ENCODE data around the gene GATA2. TPM values are rescaled to one million over a fixed set of nuclear protein-coding genes. Genes with fewer than 3 reads are reported as not detected.

GATA2 gene
- total and polyA plus RNA-seq, 2 experiments from 2014 or later: 0.52 to 0.83 TPM

- Mint-ChIP-seq H3K4me1 (peaks cover 66% of the 10 kb centered on the region), H3K4me3 (peak overlapping the region; percentile 58), H3K27ac (no peak overlapping the region), H3K9me3 (no peaks in the 10 kb centered on the region; the same call in 1 of the 3 replicates), H3K27me3 (ENCODE audit: insufficient read depth, low read depth, poor library complexity) (peaks cover 98% of the 10 kb centered on the region), H3K36me3 (ENCODE audit: low read depth) (no peaks in the 10 kb centered on the region; the same call in 2 of the 3 replicates)
- Histone ChIP-seq H3F3A (replicated peaks; ENCODE audit: low read depth) (peaks cover 21% of the 10 kb centered on the region), H3K4me2 (peak overlapping the region; percentile 90), H3K4me3 (peak overlapping the region; percentile 53; the same call in 1 of the 2 replicates), H3K4me1 (ENCODE audit: insufficient read depth) (peaks cover 51% of the 10 kb centered on the region), H2AFZ (no peak overlapping the region), H4K20me1 (replicated peaks; ENCODE audit: insufficient read depth) (peaks cover 11% of the 10 kb centered on the region), H3K27ac (ENCODE audit: low read depth) (no peak overlapping the region), H3K27me3 (ENCODE audit: insufficient read depth) (peaks cover 100% of the 10 kb centered on the region), H3K9me2 (ENCODE audit: insufficient read depth) (peaks cover 11% of the 10 kb centered on the region), H3K36me3 (ENCODE audit: insufficient read depth) (no peaks in the 10 kb centered on the region), H3K79me2 (replicated peaks; ENCODE audit: insufficient read depth) (no peaks in the 10 kb centered on the region)
- DNase-seq (ENCODE audit: low spot score): no peak
- ATAC-seq: peak; percentile 21
- TF ChIP-seq STAT1 (IDR thresholded peaks at IDR 0.05; ENCODE audit: unreplicated experiment) (no peak), EZH2phosphoT487 (IDR thresholded peaks at IDR 0.05; ENCODE audit: unreplicated experiment) (no peak), POLR2AphosphoS5 (IDR thresholded peaks at IDR 0.05; ENCODE audit: low read depth) (no peak), ZNF331 (CRISPR knock-in tag; IDR thresholded peaks at IDR 0.05; ENCODE audit: low read depth) (no peak), EZH2 (IDR thresholded peaks at IDR 0.05; ENCODE audit: low read depth, unreplicated experiment) (no peak), NANOG (IDR thresholded peaks at IDR 0.05; ENCODE audit: borderline replicate concordance) (no peak), REST (IDR thresholded peaks at IDR 0.05; ENCODE audit: unreplicated experiment) (no peak), CREB1 (CRISPR knock-in tag; IDR thresholded peaks at IDR 0.05; ENCODE audit: low read depth) (no peak), ZNF462 (CRISPR knock-in tag; IDR thresholded peaks at IDR 0.05) (no peak), JUNB (IDR thresholded peaks at IDR 0.05; ENCODE audit: unreplicated experiment) (no peak), ZNF114 (CRISPR knock-in tag; IDR thresholded peaks at IDR 0.05) (no peak), ETS1 (IDR thresholded peaks at IDR 0.05) (no peak), CTCF (conservative IDR thresholded peaks at IDR 0.05; ENCODE audit: low read depth in 2 of 2) (no peak)
These were observed 11.5 kb downstream of the GATA2 start for GRCh38 chr3:128481438-128481942.

All from GM23338 (cell line).